GM12878 (cell line): Measurements from ENCODE around the gene FHOD3.

Source experiments
- CBX5 ChIP-seq: sonication (generic); IDR thresholded peaks from 2 replicates; pipeline ENCODE4 v1.6.1; 2016; ENCODE audit warnings: low read depth, moderate library complexity, mild to moderate bottlenecking, inconsistent platforms
- CTCF ChIP-seq, 3 experiments: IDR thresholded peaks in 2 of 3; conservative IDR thresholded peaks in 1 of 3; 2 replicates each; pipeline ENCODE4 v1.5.1; 2011; ENCODE audit warnings: low read depth in 3 of 3, low read length in 3 of 3, mild to moderate bottlenecking in 3 of 3, control low read depth in 2 of 3, moderate library complexity in 2 of 3, inconsistent platforms in 1 of 3, mixed read lengths in 1 of 3; ENCODE audit not compliant: control insufficient read depth in 2 of 3, insufficient read depth in 1 of 3; ENCODE audit errors: extremely low read depth in 1 of 3
- MXI1 ChIP-seq: fragments of 150-350 bp; IDR thresholded peaks from 2 replicates; pipeline ENCODE4 v1.6.1; 2011; ENCODE audit warnings: low read depth, mild to moderate bottlenecking, inconsistent platforms, low read length, improper control_type of control experiment
- NFYB ChIP-seq: IDR thresholded peaks from 2 replicates; pipeline ENCODE4 v1.6.1; 2011; ENCODE audit warnings: low read depth, mild to moderate bottlenecking, low read length, improper control_type of control experiment, moderate library complexity; ENCODE audit not compliant: insufficient read depth
- TAF1 ChIP-seq: IDR thresholded peaks from 2 replicates; pipeline ENCODE4 v1.6.1; 2011; ENCODE audit warnings: mild to moderate bottlenecking, low read depth, low read length, borderline replicate concordance

DNA sequence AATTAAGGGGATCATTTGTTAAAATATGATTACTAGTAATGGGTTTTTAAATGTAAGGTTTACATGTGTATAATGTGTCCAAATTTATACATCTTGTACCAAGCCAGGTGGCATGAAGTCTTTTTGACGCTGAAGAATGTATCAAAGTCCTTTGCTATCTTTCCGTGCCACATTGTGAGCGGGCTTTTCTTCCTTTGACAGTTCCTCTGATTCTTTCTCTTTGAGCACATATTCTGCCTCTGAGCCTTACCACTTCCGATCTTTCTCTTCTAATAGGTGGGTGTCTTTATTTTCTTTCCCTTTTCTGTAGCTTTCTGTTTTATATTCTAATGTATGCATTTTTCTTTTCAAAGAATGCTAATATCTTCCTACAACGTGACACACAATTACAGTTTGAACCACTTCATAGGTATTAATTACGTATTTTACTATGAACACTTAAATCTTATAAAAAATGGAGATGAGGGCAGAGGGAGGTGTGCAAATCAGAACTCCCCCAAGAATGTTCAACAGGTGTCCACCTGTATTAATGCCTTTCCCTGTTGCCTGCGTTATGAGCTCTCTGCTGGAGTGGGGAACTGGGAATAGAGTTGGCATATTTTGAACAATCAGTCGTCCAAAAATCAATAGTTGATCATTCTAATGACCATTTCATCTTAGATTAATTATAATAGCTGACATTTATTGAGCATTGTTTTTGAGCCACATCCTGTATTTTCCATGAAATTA is 355.8 kb downstream of the FHOD3 start:
- no peak for TF ChIP-seq CBX5
- no peak for TF ChIP-seq TAF1
- TF ChIP-seq NFYB = no peak
- no peak for TF ChIP-seq MXI1
- TF ChIP-seq CTCF (IDR thresholded peaks at IDR 0.05 in 2 of 3, conservative IDR thresholded peaks at IDR 0.05 in 1 of 3; ENCODE audit: control insufficient read depth in 2 of 3, extremely low read depth in 1 of 3, insufficient read depth in 1 of 3, low read depth in 3 of 3, low read length in 3 of 3) = no peak
